Bone marrow (tissue), 2 donors: ENCODE measurements around the gene SLC5A4.
"Not testable (repeated sequence)": the region's sequence is repeated elsewhere in the genome, so short reads cannot be mapped to it uniquely, and the experiment has no call there.

Experiments
- DNase-seq, 2 donors: peaks; one replicate each; lab custom pipeline; 2025; lab: John Stamatoyannopoulos, UW

Gene SLC5A4

GRCh38 chr22:32199961-32200360 lies 55.2 kb downstream of the SLC5A4 start:
- DNase-seq, result no peak

- no peak for DNase-seq
Observed at GRCh38 chr22:32199341-32199740, 55.8 kb downstream of the SLC5A4 start.

- not testable (repeated sequence) for DNase-seq
Observed at GRCh38 chr22:32197553-32198226, 57.5 kb downstream of the SLC5A4 start.

GRCh38 chr22:32195900-32196299 lies 59.2 kb downstream of the SLC5A4 start:
- not testable (repeated sequence) for DNase-seq

GRCh38 chr22:32193346-32193745 lies 61.8 kb downstream of the SLC5A4 start:
- not testable (repeated sequence) for DNase-seq

GRCh38 chr22:32191021-32191420 lies 64.1 kb downstream of the SLC5A4 start:
- DNase-seq, result not testable (repeated sequence)

GRCh38 chr22:32185821-32186220 lies 69.3 kb downstream of the SLC5A4 start:
- DNase-seq, result no peak

- no peak for DNase-seq
Observed at GRCh38 chr22:32183625-32184024, 71.5 kb downstream of the SLC5A4 start.

GRCh38 chr22:32181043-32181442 lies 74.1 kb downstream of the SLC5A4 start:
- DNase-seq, result no peak

- no peak for DNase-seq
Observed at GRCh38 chr22:32177221-32177765, 77.9 kb downstream of the SLC5A4 start.

GRCh38 chr22:32175683-32176644 lies 79.2 kb downstream of the SLC5A4 start:
- no peak for DNase-seq

GRCh38 chr22:32175115-32175514 lies 80.0 kb downstream of the SLC5A4 start:
- no peak for DNase-seq
